Muscle of leg (tissue), 11 donors: ENCODE data around the gene STT3A. TPM values are rescaled to one million over a fixed set of nuclear protein-coding genes. Genes with fewer than 3 reads are reported as not detected.

Experiments
- DNase-seq: peaks from one replicate; pipeline ENCODE4 v3.0.0; 2013
- H3K27ac ChIP-seq: one replicate; pipeline ENCODE4 v1.5.1; 2013; ENCODE audit warnings: mild to moderate bottlenecking, low read length, control low read depth
- H3K27me3 ChIP-seq: one replicate; pipeline ENCODE4 v1.6.1; 2013; ENCODE audit warnings: low read length; ENCODE audit not compliant: control insufficient read depth, insufficient read depth
- H3K36me3 ChIP-seq: one replicate; pipeline ENCODE4 v1.6.1; 2013; ENCODE audit warnings: low read length; ENCODE audit not compliant: control insufficient read depth, insufficient read depth
- H3K4me1 ChIP-seq: one replicate; pipeline ENCODE4 v1.6.1; 2013; ENCODE audit warnings: low read length; ENCODE audit not compliant: control insufficient read depth, insufficient read depth
- H3K4me3 ChIP-seq: one replicate; pipeline ENCODE4 v1.5.1; 2013; ENCODE audit warnings: low read length, control low read depth
- H3K9me3 ChIP-seq: replicated peaks from 2 replicates; pipeline ENCODE4 v1.6.1; 2013; ENCODE audit warnings: low read depth, low read length; ENCODE audit not compliant: control insufficient read depth
- WGBS: methylation state at CpG from one replicate; pipeline ENCODE4 v1.1.5; 2013; ENCODE audit warnings: missing lambda C conversion rate; ENCODE audit not compliant: insufficient coverage; 5-methylcytosine and 5-hydroxymethylcytosine counted together
- polyA plus RNA-seq, 8 donors: library from polyadenylated mRNA; unstranded; fragments of 120-200 nt; gene quantifications; one replicate each; pipeline versions ENCODE4 v1.2.1 to v1.2.3, GENCODE V29; 2013; ENCODE audit warnings: inconsistent platforms in 1 of 8, low replicate concordance in 1 of 8; ENCODE audit not compliant: insufficient read length in 8 of 8, insufficient read depth in 1 of 8
- total RNA-seq: library from RNA; stranded (reverse); fragments of 120-200 nt; gene quantifications from one replicate; pipeline ENCODE4 v1.2.4, GENCODE V29; 2013

Gene STT3A
- total and polyA plus RNA-seq, 9 donors, result 68.9 to 158 (median 113) TPM

GRCh38 chr11:125609545-125609944 lies 16.9 kb downstream of the STT3A start:
- peaks cover 62% of the 10 kb centered on the region for H3K36me3 ChIP-seq

GRCh38 chr11:125618383-125618782 lies 25.7 kb downstream of the STT3A start:
- Histone ChIP-seq H3K4me1 (no peaks in the 10 kb centered on the region), H3K4me3 (no peak overlapping the region), H3K9me3 (no peaks in the 10 kb centered on the region), H3K36me3 (peaks cover 58% of the 10 kb centered on the region), H3K27ac (no peak overlapping the region), H3K27me3 (no peaks in the 10 kb centered on the region)
- WGBS, result no CpG with 5 or more reads among the region's 4 CpGs
- DNase-seq, result no peak

More at GRCh38 chr11:125609545-125609944, 16.9 kb downstream of the STT3A start:
- H3K27ac ChIP-seq, result no peak overlapping the region
- WGBS, result no CpG with 5 or more reads among the region's 7 CpGs
- H3K27me3 ChIP-seq, result no peaks in the 10 kb centered on the region
- no peak for DNase-seq
- H3K4me3 ChIP-seq, result no peak overlapping the region
- H3K9me3 ChIP-seq, result no peaks in the 10 kb centered on the region
- no peaks in the 10 kb centered on the region for H3K4me1 ChIP-seq

- H3K27me3 ChIP-seq, result no peaks in the 10 kb centered on the region
- H3K4me1 ChIP-seq, result peaks cover 8% of the 10 kb centered on the region
- no CpG with 5 or more reads among the region's 2 CpGs for WGBS
- DNase-seq, result no peak
- H3K27ac ChIP-seq, result no peak overlapping the region
- H3K9me3 ChIP-seq, result no peaks in the 10 kb centered on the region
- peaks cover 36% of the 10 kb centered on the region for H3K36me3 ChIP-seq
- no peak overlapping the region for H3K4me3 ChIP-seq
Observed at GRCh38 chr11:125621995-125622394, 29.3 kb downstream of the STT3A start.

- Histone ChIP-seq H3K27me3 (no peaks in the 10 kb centered on the region), H3K9me3 (no peaks in the 10 kb centered on the region), H3K4me3 (no peak overlapping the region), H3K4me1 (peaks cover 8% of the 10 kb centered on the region), H3K27ac (no peak overlapping the region), H3K36me3 (peaks cover 33% of the 10 kb centered on the region)
- WGBS, result no CpG with 5 or more reads among the region's 1 CpG
- no peak for DNase-seq
Observed at GRCh38 chr11:125623064-125623463, 30.4 kb downstream of the STT3A start.

- no peak for DNase-seq
Observed at GRCh38 chr11:125624756-125625213, 32.1 kb downstream of the STT3A start, which contains the start of gene CHEK1. TSS of gene CHEK1 (plus strand) at chr11:125625163. CDS start at chr11:125626769, 1,606 bp downstream.

GRCh38 chr11:125625225-125625629 lies 32.6 kb downstream of the STT3A start:
- H3K36me3 ChIP-seq, result peaks cover 14% of the 10 kb centered on the region
- peaks cover 8% of the 10 kb centered on the region for H3K4me1 ChIP-seq
- peak overlapping the region; percentile 99 for H3K27ac ChIP-seq
- H3K9me3 ChIP-seq, result no peaks in the 10 kb centered on the region
- WGBS, result 1% methylated on average over 20 of the region's 20 CpGs
- no peak for DNase-seq
- no peaks in the 10 kb centered on the region for H3K27me3 ChIP-seq
- H3K4me3 ChIP-seq, result peak overlapping the region; percentile 85

More at GRCh38 chr11:125624756-125625213, 32.1 kb downstream of the STT3A start, which contains the start of gene CHEK1:
- no peaks in the 10 kb centered on the region for H3K27me3 ChIP-seq
- H3K4me1 ChIP-seq, result peaks cover 8% of the 10 kb centered on the region
- H3K36me3 ChIP-seq, result peaks cover 17% of the 10 kb centered on the region
- H3K27ac ChIP-seq, result peak within 1 kb of the TSS; percentile 99
- H3K4me3 ChIP-seq, result peak within 1 kb of the TSS; percentile 85
- no CpG with 5 or more reads among the region's 9 CpGs for WGBS
- no peaks in the 10 kb centered on the region for H3K9me3 ChIP-seq

GRCh38 chr11:125625630-125626287 lies 33.1 kb downstream of the STT3A start:
- Histone ChIP-seq H3K9me3 (no peaks in the 10 kb centered on the region), H3K4me1 (peaks cover 8% of the 10 kb centered on the region), H3K27ac (peak overlapping the region; percentile 99), H3K4me3 (peak overlapping the region; percentile 85), H3K27me3 (no peaks in the 10 kb centered on the region), H3K36me3 (peaks cover 11% of the 10 kb centered on the region)
- WGBS, result under 1% methylated on average over 44 of the region's 51 CpGs
- DNase-seq, result peak; percentile 96

GRCh38 chr11:125626288-125626950 lies 33.8 kb downstream of the STT3A start:
- peak overlapping the region; percentile 85 for H3K4me3 ChIP-seq
- H3K9me3 ChIP-seq, result no peaks in the 10 kb centered on the region
- H3K27me3 ChIP-seq, result no peaks in the 10 kb centered on the region
- WGBS, result 0% methylated on average over 9 of the region's 18 CpGs
- peaks cover 7% of the 10 kb centered on the region for H3K36me3 ChIP-seq
- DNase-seq, result peak; percentile 73
- H3K27ac ChIP-seq, result peak overlapping the region; percentile 99
- H3K4me1 ChIP-seq, result peaks cover 8% of the 10 kb centered on the region

GRCh38 chr11:125627236-125627910 lies 34.7 kb downstream of the STT3A start:
- no peak for DNase-seq
- peaks cover 4% of the 10 kb centered on the region for H3K36me3 ChIP-seq
- no peak overlapping the region for H3K4me3 ChIP-seq
- no peaks in the 10 kb centered on the region for H3K27me3 ChIP-seq
- H3K27ac ChIP-seq, result no peak overlapping the region
- H3K4me1 ChIP-seq, result peaks cover 8% of the 10 kb centered on the region
- WGBS, result no CpG with 5 or more reads among the region's 7 CpGs
- no peaks in the 10 kb centered on the region for H3K9me3 ChIP-seq

GRCh38 chr11:125637840-125638239 lies 45.2 kb downstream of the STT3A start:
- 76% methylated on average over 2 of the region's 3 CpGs for WGBS
- peaks cover 13% of the 10 kb centered on the region for H3K36me3 ChIP-seq
- H3K27me3 ChIP-seq, result no peaks in the 10 kb centered on the region
- no peaks in the 10 kb centered on the region for H3K4me1 ChIP-seq
- H3K9me3 ChIP-seq, result no peaks in the 10 kb centered on the region
- no peak overlapping the region for H3K27ac ChIP-seq
- H3K4me3 ChIP-seq, result no peak overlapping the region
- DNase-seq, result no peak
